PC-9 (cell line): ENCODE data around the gene PRKAR2B. TPM values are rescaled to one million over a fixed set of nuclear protein-coding genes. Genes with fewer than 3 reads are reported as not detected.

Experiments
- BruUV-seq: library from RNA; stranded (reverse); fragments of 400-500 nt; replicated peaks from 2 replicates; lab custom pipeline; 2021; lab: Mats Ljungman, UMichigan
- CTCF ChIA-PET: fragments of 300-600 bp; sonication (Branson Sonifier 250); formaldehyde crosslinking; loops from one replicate; lab custom pipeline; 2022; ENCODE audit warnings: antibody characterized with exemption; lab: Charles Lee
- POLR2A ChIA-PET: fragments of 300-600 bp; sonication (Branson Sonifier 250); formaldehyde crosslinking; loops from one replicate; lab custom pipeline; 2022; ENCODE audit warnings: antibody characterized with exemption; ENCODE audit not compliant: unreplicated experiment; lab: Charles Lee
- DNase-seq, 2 experiments: peaks; one replicate each; pipeline versions ENCODE4 v3.0.0 to v3.0.0-alpha.2; 2015 to 2022; ENCODE audit warnings: mixed read lengths in 1 of 2
- H2AFZ ChIP-seq: fragments of 200-600 bp; sonication (generic); 2 replicates; pipeline ENCODE4 v1.8.1; 2017; ENCODE audit warnings: antibody characterized with exemption
- H3F3A ChIP-seq: fragments of 200-600 bp; sonication (generic); 2 replicates; pipeline ENCODE4 v1.8.1; 2017; ENCODE audit warnings: antibody characterized with exemption, mild to moderate bottlenecking, low read depth; ENCODE audit not compliant: insufficient read depth
- H3K27ac ChIP-seq: fragments of 200-600 bp; sonication (generic); 2 replicates; pipeline ENCODE4 v1.6.1; 2016; ENCODE audit warnings: mixed run types
- H3K27me3 ChIP-seq: fragments of 200-600 bp; sonication (generic); 2 replicates; pipeline ENCODE4 v1.6.1; 2016; ENCODE audit warnings: low read depth, mixed run types; ENCODE audit not compliant: insufficient read depth
- H3K36me3 ChIP-seq: fragments of 200-600 bp; sonication (generic); 2 replicates; pipeline ENCODE4 v1.6.1; 2016; ENCODE audit warnings: low read depth, mixed run types
- H3K4me1 ChIP-seq: fragments of 200-600 bp; sonication (generic); replicated peaks from 2 replicates; pipeline ENCODE4 v1.6.1; 2016; ENCODE audit warnings: mixed run types; ENCODE audit not compliant: insufficient read depth
- H3K4me2 ChIP-seq: fragments of 200-600 bp; sonication (generic); 2 replicates; pipeline ENCODE4 v1.6.1; 2017; ENCODE audit warnings: mixed run types
- H3K4me3 ChIP-seq: fragments of 200-600 bp; sonication (generic); 2 replicates; pipeline ENCODE4 v1.6.1; 2016; ENCODE audit warnings: mixed run types
- H3K79me2 ChIP-seq: fragments of 200-600 bp; sonication (generic); 2 replicates; pipeline ENCODE4 v1.6.1; 2017; ENCODE audit warnings: low read depth, mixed run types
- H3K9me2 ChIP-seq: fragments of 200-600 bp; sonication (generic); 2 replicates; pipeline ENCODE4 v1.8.1; 2017; ENCODE audit warnings: mild to moderate bottlenecking; ENCODE audit not compliant: insufficient read depth
- H3K9me3 ChIP-seq: fragments of 200-600 bp; sonication (generic); 2 replicates; pipeline ENCODE4 v1.8.1; 2016; ENCODE audit warnings: low read depth; ENCODE audit not compliant: insufficient read depth
- H4K20me1 ChIP-seq: fragments of 200-600 bp; sonication (generic); 2 replicates; pipeline ENCODE4 v1.8.1; 2017; ENCODE audit not compliant: insufficient read depth
- CTCF ChIP-seq: fragments of 200-600 bp; sonication (generic); conservative IDR thresholded peaks from 2 replicates; pipeline ENCODE4 v1.6.1; 2017; ENCODE audit warnings: mixed run types, antibody characterized with exemption, mild to moderate bottlenecking, moderate library complexity
- EZH2 ChIP-seq: fragments of 200-600 bp; sonication (generic); IDR thresholded peaks from 2 replicates; pipeline ENCODE4 v1.8.0; 2017; ENCODE audit warnings: antibody characterized with exemption, low read depth
- intact Hi-C: fragments of 100-400 bp; cut with micrococcal nuclease; formaldehyde crosslinking; loops from one replicate; pipeline ENCODE4 v1.10.0; 2022; ENCODE audit not compliant: unreplicated experiment
- total RNA-seq: library from RNA; stranded (reverse); gene quantifications from 2 replicates; pipeline ENCODE4 v1.2.3, GENCODE V29; 2021

The PRKAR2B gene
- total RNA-seq, 1 experiment from 2014 or later, result 2.9 TPM

DNA sequence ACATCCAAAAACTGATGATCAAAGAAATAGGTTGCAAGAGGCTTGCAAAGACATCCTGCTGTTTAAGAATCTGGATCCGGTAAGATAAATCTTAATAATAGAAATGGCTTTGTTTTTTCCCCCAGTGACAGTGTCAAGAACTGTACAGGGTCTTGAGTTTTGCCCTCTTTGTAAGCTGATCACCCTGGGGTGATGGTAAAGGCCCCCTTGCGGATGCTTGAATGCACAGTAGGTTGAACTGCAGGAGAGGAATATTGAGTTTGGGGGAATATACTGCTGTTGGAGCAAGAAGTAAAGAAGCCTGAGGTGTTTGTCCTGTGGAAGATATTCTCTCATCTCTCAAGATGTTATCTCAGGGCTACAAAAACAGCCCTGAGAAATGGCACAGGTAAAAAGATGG lies 83.7 kb downstream of the PRKAR2B start:
- Histone ChIP-seq H3K4me1 (no peaks in the 10 kb centered on the region), H3K9me3 (no peaks in the 10 kb centered on the region), H3K27me3 (no peaks in the 10 kb centered on the region), H3K4me3 (no peak overlapping the region), H3K27ac (no peak overlapping the region), H4K20me1 (no peaks in the 10 kb centered on the region), H3K9me2 (no peaks in the 10 kb centered on the region), H3K79me2 (no peaks in the 10 kb centered on the region), H2AFZ (no peak overlapping the region), H3F3A (no peaks in the 10 kb centered on the region), H3K36me3 (no peaks in the 10 kb centered on the region), H3K4me2 (no peak overlapping the region)
- TF ChIP-seq CTCF (no peak), EZH2 (no peak)
- BruUV-seq, result no TSS peak
- intact Hi-C loops, result no loop called here
- CTCF ChIA-PET, result no interaction called here
- DNase-seq, result no peak
- POLR2A ChIA-PET, result no interaction called here

GRCh38 chr7:107128748-107129147 lies 84.2 kb downstream of the PRKAR2B start:
- H3K9me2 ChIP-seq, result no peaks in the 10 kb centered on the region
- H3K36me3 ChIP-seq, result no peaks in the 10 kb centered on the region
- no peaks in the 10 kb centered on the region for H3K79me2 ChIP-seq
- H2AFZ ChIP-seq, result no peak overlapping the region
- H3K9me3 ChIP-seq, result no peaks in the 10 kb centered on the region
- CTCF ChIA-PET, result no interaction called here
- no peak overlapping the region for H3K4me3 ChIP-seq
- BruUV-seq, result no TSS peak
- H3K27ac ChIP-seq, result no peak overlapping the region
- H3K27me3 ChIP-seq, result no peaks in the 10 kb centered on the region
- H4K20me1 ChIP-seq, result no peaks in the 10 kb centered on the region
- H3K4me2 ChIP-seq, result no peak overlapping the region
- DNase-seq, result no peak
- H3K4me1 ChIP-seq, result no peaks in the 10 kb centered on the region
- no peak for TF ChIP-seq CTCF
- TF ChIP-seq EZH2, result no peak
- intact Hi-C loops, result no loop called here
- POLR2A ChIA-PET, result no interaction called here
- H3F3A ChIP-seq, result no peaks in the 10 kb centered on the region

DNA sequence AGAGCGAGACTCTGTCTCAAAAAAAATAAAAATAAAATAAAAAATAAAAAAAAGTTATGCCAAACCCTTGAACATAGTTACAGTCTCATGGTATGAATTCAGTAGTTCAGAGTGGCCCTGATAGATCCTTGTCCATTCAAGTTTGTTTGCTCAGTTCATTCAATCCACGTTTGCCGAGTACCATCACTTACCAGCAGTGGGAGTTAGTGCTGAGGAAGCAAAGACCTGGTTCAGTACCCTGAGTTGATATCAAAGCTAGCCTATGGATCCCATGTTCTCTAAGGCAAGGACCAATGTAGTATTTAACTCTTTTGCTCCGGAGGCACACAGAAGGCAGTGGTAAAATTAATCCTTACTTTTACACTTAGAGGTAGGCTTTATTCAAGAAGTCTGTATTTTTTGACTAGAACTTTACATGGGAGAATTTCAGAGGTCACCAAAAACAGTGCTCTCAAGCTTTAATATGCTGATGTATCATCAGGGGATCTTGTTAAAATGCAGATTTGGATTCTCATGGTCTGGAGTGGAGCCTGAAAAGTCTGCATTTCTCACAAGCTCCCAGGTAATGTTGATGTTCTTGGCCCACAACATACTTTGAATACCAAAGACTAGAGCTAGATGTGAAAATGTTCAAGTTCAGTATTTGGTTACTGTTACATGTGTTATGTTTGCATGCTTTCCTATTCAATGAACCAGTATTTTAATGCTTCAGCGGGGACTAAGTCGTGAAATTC lies 86.1 kb downstream of the PRKAR2B start:
- POLR2A ChIA-PET, result no interaction called here
- BruUV-seq, result no TSS peak
- intact Hi-C loops, result no loop called here
- no peaks in the 10 kb centered on the region for H3K79me2 ChIP-seq
- no peaks in the 10 kb centered on the region for H3K9me2 ChIP-seq
- H3K36me3 ChIP-seq, result no peaks in the 10 kb centered on the region
- no peak overlapping the region for H3K4me3 ChIP-seq
- H3F3A ChIP-seq, result no peaks in the 10 kb centered on the region
- TF ChIP-seq CTCF, result no peak
- no peak for DNase-seq
- no peaks in the 10 kb centered on the region for H3K4me1 ChIP-seq
- H3K4me2 ChIP-seq, result no peak overlapping the region
- no peaks in the 10 kb centered on the region for H3K27me3 ChIP-seq
- no peak overlapping the region for H3K27ac ChIP-seq
- H3K9me3 ChIP-seq, result no peaks in the 10 kb centered on the region
- no peaks in the 10 kb centered on the region for H4K20me1 ChIP-seq
- CTCF ChIA-PET, result no interaction called here
- no peak overlapping the region for H2AFZ ChIP-seq
